ENCODE data around the gene SERPINA7.
"Not testable (repeated sequence)": the region's sequence is repeated elsewhere in the genome, so short reads cannot be mapped to it uniquely, and the experiment has no call there.

The SERPINA7 gene, protein sequence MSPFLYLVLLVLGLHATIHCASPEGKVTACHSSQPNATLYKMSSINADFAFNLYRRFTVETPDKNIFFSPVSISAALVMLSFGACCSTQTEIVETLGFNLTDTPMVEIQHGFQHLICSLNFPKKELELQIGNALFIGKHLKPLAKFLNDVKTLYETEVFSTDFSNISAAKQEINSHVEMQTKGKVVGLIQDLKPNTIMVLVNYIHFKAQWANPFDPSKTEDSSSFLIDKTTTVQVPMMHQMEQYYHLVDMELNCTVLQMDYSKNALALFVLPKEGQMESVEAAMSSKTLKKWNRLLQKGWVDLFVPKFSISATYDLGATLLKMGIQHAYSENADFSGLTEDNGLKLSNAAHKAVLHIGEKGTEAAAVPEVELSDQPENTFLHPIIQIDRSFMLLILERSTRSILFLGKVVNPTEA

DNA sequence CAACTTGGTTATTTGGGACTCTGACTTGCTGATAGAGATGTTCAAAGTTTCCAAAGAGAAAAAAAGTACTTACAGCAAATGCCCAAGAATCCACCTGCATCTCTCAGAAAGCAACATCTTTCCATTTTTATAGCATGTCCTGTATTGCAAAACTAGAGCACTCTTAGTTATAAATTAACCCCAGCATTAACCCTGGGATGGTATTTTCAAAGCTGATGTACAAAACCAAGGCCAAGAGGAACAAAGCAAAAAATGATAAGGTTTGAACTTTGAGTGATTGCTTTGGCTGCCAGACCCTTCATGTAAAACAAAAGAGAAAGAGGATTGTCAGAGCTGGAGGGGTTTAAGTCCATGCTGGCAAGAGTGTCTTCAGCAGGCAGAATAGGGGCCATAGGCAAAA, at the start of gene SERPINA7:
SERPINA7 (minus strand) TSS at position 103 of the 400 bp plus-strand sequence. CDS start 1,669 bp downstream, outside the sequence.
- no peak for DNase-seq (ENCODE audit: low read depth in 2 of 2, low spot score in 1 of 2)

DNA sequence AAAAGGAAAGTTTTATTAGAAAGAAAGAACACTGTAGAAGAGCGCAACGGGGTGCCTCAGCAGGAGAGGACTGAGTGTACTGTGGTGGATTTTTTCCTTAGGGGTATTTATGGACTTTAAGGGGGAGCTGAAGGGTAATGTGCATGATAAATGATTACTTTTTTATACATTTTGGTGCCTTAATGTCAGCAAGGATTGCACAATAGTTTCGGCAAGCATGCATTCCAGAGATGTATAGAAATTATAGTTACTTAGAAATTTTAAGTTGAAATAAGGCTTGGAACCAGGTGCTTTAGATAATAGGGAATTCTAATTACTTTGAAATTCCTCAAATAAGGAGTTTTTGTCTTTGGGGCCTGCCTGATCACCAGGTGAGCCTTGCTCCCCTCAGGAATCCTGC, 30.5 kb upstream of the SERPINA7 start:
- no peak for DNase-seq (ENCODE audit: low read depth in 2 of 2, low spot score in 1 of 2)

DNA sequence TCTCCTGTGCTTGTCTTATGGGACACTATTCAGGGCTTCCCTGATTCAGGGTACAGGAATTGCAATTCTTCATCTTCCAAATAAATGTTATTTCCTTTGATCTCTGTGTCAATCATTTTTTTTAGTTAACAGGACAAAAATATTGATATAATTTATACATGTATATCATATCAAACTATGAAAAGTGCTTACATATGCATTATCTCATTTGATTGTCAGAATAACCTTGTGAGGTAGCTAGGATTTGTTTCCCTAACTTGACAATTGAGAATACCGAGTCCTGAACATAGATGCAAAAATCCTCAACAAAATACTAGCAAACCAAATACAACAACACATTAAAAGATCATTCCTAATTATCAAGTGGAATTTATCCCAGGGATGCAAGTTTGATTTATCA, 11.5 kb upstream of the SERPINA7 start:
- no peak for DNase-seq (ENCODE audit: low read depth in 2 of 2, low spot score in 1 of 2)

DNA sequence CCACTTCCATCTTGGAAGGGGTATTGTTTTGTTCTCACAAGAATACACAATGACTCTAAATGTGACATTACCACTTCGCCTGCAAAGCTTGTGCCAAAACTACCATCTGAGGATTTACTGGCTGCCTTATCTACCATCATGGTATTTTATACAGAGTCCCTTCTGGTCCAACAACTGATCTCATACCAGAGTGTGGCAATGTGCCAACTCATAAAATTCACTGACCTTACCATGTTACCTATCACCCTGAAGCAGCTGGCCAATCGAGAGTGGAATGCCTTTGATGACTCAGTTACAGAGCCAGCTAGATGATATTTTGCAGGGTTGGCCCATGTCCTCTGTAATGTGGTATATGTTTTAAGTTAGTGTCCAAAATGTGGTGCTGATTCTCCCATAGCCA, 3.8 kb upstream of the SERPINA7 start:
- no peak for DNase-seq (ENCODE audit: low read depth in 2 of 2, low spot score in 1 of 2)

DNA sequence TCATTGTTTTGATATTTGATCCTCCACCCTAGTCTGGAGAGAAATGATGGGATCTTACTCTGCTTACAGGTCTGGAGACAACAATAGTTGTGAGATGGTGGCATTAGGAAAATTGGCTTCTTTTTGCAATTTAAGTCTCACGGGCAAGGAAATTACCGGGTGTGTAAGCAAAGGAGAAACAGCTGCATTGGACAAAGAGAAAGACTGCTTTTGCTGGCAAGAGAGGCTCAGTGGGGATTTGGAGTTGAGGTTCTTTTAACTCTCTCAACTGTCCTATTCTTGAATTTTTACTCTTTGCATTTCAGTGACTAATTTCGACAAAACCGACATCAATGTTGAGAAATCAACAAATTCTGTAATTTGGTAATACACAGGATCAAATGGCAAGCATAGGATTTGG, 2.3 kb upstream of the SERPINA7 start:
- DNase-seq (ENCODE audit: low read depth in 2 of 2, low spot score in 1 of 2): no peak

DNA sequence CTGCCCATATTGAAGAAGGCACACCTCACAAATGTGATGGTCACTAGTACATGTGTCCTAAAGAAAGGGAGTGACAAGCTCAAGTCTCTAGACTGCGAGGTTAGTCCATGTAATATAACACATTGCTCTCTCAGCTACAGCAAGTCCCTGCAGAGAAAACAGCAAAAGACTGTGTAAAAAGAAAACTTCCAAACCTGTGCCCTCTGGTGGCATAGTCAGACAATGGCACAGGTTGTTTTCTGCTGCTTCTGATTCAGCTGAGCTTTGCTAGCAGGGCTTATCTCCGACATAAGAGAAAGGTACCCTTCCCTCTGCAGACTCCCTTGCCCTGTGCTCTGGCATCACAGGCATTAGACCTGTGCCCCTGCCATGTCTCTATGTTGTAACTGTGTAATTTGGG, 1.4 kb upstream of the SERPINA7 start:
- no peak for DNase-seq (ENCODE audit: low read depth in 2 of 2, low spot score in 1 of 2)

DNA sequence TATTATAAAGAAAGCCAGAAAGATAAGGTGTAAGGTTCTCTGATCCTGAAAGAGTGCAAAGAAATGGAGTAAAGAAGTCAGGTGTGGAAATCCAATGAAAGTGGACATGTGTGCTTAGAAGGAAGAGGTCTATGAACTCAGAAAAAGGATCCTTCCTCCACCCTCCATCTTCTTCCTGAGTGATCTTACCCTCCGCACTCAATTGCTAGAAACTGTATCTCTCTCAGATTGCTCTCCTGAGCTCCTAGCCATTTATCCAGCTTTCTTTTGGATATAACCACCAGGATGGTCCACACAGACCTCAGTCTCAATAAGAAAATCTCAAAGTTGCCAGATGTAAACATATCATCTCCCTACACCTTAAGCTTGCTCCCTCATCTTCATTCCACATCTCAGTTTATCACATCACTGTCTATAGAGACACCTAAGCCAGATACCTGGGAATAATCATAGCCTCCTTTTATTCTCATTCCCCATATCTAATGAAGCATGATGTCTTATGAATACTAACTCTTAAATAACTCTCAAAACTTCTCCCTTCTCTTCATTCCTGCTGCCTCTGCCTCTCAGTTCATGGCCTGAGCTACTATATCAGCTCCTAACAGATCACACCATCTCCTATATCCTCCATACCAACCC, 573 bp downstream of the SERPINA7 start:
- no peak for DNase-seq (ENCODE audit: low read depth in 2 of 2, low spot score in 1 of 2)

DNA sequence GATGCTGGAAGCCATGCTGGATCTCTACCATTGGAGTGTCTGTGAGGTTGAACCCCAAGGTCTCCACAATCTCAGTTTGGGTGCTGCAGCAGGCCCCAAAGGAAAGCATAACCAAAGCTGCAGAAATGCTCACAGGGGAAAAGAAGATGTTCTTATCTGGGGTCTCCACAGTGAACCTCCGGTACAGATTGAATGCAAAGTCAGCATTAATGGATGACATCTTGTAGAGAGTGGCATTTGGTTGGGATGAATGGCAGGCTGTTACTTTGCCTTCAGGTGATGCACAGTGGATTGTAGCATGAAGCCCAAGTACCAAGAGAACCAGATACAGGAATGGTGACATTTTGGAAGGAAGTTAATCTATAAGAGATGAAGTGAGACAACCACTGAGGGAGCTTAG, 1.8 kb downstream of the SERPINA7 start:
- DNase-seq (ENCODE audit: low read depth in 2 of 2, low spot score in 1 of 2): no peak

DNA sequence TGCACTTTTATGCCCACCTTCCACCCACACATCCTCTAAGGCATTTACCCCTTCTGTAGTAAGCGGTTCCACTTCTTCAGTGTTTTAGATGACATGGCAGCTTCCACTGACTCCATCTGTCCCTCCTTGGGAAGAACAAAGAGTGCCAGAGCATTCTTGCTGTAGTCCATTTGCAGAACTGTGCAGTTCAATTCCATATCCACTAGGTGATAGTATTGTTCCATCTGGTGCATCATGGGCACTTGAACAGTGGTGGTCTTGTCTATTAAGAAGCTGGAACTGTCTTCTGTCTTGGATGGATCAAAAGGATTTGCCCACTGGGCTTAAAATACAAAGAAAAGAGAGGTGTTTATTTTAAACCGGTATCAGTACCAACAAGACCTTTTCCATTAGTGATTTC, 3.5 kb downstream of the SERPINA7 start:
- no peak for DNase-seq (ENCODE audit: low read depth in 2 of 2, low spot score in 1 of 2)

DNA sequence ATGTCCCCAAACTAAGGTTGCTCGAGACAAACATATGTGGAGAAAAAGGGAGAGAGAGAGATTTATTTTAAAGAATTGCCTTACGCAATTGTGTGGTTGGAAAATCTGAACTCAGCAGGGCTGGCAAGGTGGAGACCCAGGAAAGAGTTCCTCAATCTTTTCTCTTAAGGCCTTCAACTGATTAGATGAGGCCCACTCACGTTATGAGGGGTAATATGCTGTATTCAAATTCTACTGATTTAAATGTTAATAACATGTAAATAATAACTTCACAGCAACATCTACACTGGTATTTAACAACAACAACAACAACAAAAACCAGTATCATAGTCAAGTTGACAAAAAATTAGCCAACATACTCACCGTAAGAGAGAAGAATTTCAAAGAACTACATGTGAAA, 14.6 kb downstream of the SERPINA7 start:
- no peak for DNase-seq (ENCODE audit: low read depth in 2 of 2, low spot score in 1 of 2)

DNA sequence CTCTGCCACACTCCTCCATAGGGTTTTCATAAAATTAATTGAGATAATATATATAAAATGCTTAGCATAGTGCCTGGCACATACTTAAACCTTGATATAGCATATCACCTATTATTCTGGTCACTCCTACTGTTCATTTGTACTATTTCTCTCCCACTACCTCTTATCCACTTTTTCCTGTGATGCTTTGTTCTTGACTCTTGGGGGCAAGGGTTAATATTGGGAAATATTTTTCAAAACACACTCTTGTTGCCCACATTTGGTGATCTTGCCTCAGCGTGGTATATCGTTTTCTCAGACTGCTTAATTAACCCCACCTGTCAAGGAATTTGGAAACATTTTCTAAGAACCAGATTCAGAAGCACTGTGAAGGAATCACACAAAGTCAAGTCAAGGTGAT, 16.3 kb downstream of the SERPINA7 start:
- DNase-seq (ENCODE audit: low read depth in 2 of 2, low spot score in 1 of 2): no peak

DNA sequence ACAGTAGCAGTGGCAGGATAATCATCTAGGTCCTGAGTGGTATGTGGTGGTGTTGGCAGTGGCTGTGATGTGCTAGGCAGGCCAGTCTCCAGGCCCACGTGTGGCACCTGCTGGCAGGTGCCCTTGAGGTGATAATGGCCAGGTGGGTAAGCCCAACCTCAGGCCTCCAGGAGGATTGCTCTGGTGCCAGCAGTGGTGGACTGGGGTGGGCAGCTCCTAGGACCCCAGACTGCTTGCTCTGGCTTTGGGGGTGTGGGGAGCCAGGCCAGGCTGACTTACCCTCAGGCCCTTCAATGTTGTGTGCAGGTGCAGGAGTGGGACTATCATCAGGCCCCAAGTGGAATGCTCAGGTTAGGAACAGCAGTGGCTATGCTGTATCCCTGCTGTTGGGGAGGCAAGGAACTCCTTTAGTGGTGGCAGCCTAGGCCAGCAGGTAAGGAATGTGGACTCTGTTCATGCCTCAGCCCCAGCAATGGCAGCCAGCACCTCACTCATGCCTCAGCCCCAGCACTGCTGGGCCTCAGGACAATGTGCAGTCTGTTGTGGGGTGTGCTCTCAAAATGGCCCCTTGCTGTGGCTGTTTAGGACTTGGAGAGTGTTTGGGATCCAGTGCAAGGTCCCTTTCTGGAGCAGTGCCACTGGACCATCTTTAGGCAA, 24.3 kb downstream of the SERPINA7 start:
- no peak for DNase-seq (ENCODE audit: low read depth in 2 of 2, low spot score in 1 of 2)

DNA sequence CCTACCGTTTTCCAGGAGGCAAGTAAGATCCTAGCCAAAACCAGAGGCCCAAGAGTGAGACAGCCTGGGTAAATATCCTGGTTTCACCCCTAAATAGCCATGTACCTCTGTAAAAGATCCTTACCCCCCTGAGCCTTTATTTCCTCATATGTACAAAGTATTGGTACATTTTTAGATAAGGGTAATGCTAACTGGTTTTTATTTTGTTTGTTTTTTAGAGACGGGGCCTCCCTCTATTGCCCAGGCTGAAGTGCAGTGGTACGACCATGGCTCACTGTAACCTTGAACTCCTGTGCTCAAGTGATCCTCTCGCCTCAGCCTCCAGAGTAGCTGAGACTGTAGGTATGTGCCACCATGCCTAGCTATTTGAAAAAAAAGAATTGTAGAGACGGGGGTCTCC, 29.4 kb downstream of the SERPINA7 start:
- DNase-seq (ENCODE audit: low read depth in 2 of 2, low spot score in 1 of 2): no peak

DNA sequence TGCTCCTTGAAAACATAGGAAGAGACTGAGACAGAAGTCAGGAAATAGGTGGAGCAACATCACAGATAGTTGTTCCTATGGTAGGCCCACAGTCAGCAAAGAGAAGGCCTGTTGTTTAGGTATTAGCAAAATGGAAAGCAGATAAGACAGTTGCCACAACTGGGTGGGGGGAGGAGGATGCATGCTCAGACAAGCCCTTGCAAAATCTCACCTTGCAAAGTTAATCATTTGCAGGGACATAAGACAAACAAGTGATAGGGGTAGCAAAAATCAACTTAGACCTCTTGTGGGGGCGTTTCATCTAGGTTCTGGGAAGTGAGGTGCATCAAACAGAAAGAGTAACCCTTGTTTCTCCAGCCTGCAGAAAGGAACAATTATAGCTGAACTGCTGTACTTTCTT, 30.7 kb downstream of the SERPINA7 start:
- DNase-seq (ENCODE audit: low read depth in 2 of 2, low spot score in 1 of 2): no peak

DNA sequence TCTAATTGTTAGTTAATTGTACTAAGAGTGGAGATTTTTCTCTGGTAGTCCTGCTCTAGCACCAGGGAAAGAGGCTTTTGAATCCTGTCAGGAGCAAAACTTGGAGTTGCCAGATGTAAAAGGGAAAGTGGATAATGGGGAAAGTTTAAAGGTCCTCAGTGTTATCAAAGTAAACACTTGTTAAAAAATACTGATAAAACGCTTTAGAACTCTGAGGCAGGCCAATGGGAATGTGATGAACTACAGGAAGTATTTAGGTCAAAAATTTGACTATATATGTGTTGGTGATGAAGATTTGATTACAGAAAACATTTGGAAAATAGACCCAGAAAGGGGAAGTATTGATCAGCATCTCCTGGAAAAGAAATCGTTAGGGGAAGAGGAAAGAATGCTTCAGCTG, 32.8 kb downstream of the SERPINA7 start:
- no peak for DNase-seq (ENCODE audit: low read depth in 2 of 2, low spot score in 1 of 2)

DNA sequence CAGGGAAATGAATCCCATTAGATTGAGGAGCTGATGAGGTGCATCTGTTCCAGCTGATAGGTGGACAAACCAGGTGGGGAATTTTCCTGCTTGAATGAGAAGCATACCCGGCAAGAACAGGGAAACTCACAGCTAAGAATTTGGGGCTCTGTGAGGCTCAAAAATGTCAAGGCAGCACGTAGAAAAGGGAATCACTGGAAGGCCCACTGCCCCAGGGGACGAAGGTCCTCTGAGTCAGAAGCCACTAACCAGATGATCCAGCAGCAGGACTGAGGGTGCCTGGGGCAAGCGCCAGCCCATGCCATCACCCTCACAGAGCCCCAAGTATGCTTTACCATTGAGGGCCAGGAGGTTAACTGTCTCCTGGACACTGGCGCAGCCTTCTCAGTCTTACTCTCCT, 37.9 kb downstream of the SERPINA7 start:
- not testable (repeated sequence) for DNase-seq (ENCODE audit: low read depth in 2 of 2, low spot score in 1 of 2)

DNA sequence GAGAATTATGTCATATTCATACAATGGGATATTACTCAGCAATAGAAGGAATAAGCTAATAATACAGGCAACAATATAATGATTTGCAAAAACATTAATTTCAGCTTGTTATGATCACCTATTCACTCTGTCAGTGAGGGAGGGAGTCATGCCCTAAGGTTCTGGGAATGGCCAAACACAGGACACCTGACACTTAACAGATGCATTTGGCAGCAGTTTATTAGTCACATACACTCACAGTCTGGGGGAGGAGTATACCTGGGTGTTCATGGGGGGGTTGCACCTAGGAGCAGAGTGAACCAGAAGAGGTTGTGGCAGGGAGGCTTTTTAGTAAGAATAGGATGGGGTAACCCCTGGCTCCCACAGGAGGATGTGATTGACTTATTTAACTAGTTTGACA, 38.3 kb downstream of the SERPINA7 start:
- DNase-seq (ENCODE audit: low read depth in 2 of 2, low spot score in 1 of 2): no peak

DNA sequence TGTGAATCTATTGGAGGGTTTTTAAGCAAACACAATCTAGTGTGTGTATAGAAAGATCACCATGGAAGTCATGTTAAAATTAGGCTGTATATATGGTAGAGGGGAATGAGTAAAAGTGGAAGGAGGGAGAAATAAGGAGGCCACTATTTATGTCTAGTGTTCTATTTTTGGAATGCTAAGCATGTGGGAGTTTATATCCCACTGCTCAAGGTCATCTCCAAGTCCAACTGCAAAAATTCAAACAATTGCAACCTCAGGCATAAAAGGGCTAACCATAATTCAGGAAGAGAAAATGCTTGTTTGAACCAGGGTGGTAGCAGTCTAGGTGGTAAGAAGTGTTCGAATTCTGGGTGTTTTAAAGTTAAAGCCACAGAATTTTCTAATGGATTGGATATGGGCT, 39.2 kb downstream of the SERPINA7 start:
- no peak for DNase-seq (ENCODE audit: low read depth in 2 of 2, low spot score in 1 of 2)

DNA sequence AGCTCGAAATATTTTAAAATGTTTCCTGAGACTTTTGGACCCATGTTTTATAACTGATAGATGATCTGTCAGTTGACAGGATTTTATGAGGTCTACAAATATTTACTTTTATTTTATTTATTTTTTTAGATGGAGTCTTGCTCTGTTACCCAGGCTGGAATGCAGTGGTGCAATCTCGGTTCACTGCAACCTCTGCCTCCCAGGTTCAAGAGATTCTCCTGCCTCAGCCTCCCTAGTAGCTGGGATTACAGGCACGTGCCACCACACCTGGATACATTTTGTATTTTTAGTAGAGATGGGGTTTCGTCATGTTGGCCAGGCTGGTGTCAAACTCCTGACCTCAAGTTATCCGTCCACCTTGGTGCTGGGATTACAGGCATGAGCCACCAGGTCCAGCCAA, 50.0 kb downstream of the SERPINA7 start:
- DNase-seq (ENCODE audit: low read depth in 2 of 2, low spot score in 1 of 2): not testable (repeated sequence)
